ENCODE results near the gene PNMA6E.

- TF ChIP-seq CTCF (IDR thresholded peaks at IDR 0.05), result no peak
- no peak for TF ChIP-seq POLR2A (IDR thresholded peaks at IDR 0.05)
Observed at GRCh38 chrX:153375571-153375970, 25.6 kb downstream of the PNMA6E start.

All from vagina (tissue), 2 donors.